Peyer's patch (tissue), 4 donors: ENCODE measurements around the gene GTPBP2. TPM values are rescaled to one million over a fixed set of nuclear protein-coding genes. Genes with fewer than 3 reads are reported as not detected.
A peak's percentile ranks its signal among the peaks of the same experiment; 100 is the strongest.
"Not testable (repeated sequence)": the region's sequence is repeated elsewhere in the genome, so short reads cannot be mapped to it uniquely, and the experiment has no call there.

Experiments
- DNase-seq, 3 donors: peaks; one replicate each; pipeline ENCODE4 v3.0.0-alpha.2; 2017 to 2019
- H3K27ac ChIP-seq, 4 donors: fragments of 200-600 bp; sonication (generic); one replicate each; pipeline ENCODE4 v1.5.1; 2016 to 2019
- H3K27me3 ChIP-seq, 2 donors: fragments of 200-600 bp; sonication (generic); one replicate each; pipeline ENCODE4 v1.5.1; 2019
- H3K36me3 ChIP-seq, 3 donors: fragments of 200-600 bp; sonication (generic); one replicate each; pipeline ENCODE4 v1.5.1; 2016 to 2019
- H3K4me1 ChIP-seq, 4 donors: fragments of 200-600 bp; sonication (generic); one replicate each; pipeline ENCODE4 v1.5.1; 2016 to 2019
- H3K4me3 ChIP-seq, 4 donors: fragments of 200-600 bp; sonication (generic); 1 replicate in 3 of 4; 2 replicates in 1 of 4; pipeline ENCODE4 v1.5.1; 2016 to 2019; ENCODE audit warnings: mild to moderate bottlenecking in 1 of 4
- H3K9me3 ChIP-seq, 4 donors: fragments of 200-600 bp; sonication (generic); one replicate each; pipeline ENCODE4 v1.5.1; 2016 to 2019; ENCODE audit warnings: mild to moderate bottlenecking in 1 of 4
- CTCF ChIP-seq, 6 experiments: fragments of 450-650 bp in 4 of 6; fragments of 200-600 bp in 2 of 6; sonication (generic) in 1 of 6; IDR thresholded peaks; one replicate each; pipeline ENCODE4 v1.5.1; 2017 to 2019; ENCODE audit warnings: antibody characterized with exemption in 6 of 6, mild to moderate bottlenecking in 3 of 6, moderate library complexity in 1 of 6
- POLR2A ChIP-seq, 2 donors: fragments of 450-650 bp; IDR thresholded peaks; one replicate each; pipeline ENCODE4 v1.5.1; 2017; ENCODE audit warnings: antibody characterized with exemption in 2 of 2, mild to moderate bottlenecking in 2 of 2, moderate library complexity in 2 of 2
- total RNA-seq, 4 donors: library from RNA; depleted of rRNA; stranded (reverse); fragments of >200 nt; gene quantifications; one replicate each; pipeline ENCODE4 v1.1.0, GENCODE V29; 2016

The GTPBP2 gene
- total RNA-seq, 4 donors from 2014 or later = 73.4 to 118 (median 88.4) TPM

- Histone ChIP-seq H3K4me1 (peaks cover 0 to 28% (median 6%) of the 10 kb centered on the region in 4 donors), H3K4me3 (no peak overlapping the region), H3K27ac (no peak overlapping the region)
These were observed 38.4 kb upstream of the GTPBP2 start for GRCh38 chr6:43667245-43668150.

GRCh38 chr6:43666196-43666920, 37.3 kb upstream of the GTPBP2 start:
- Histone ChIP-seq H3K4me3 (no peak overlapping the region), H3K4me1 (peaks cover 0 to 28% (median 6%) of the 10 kb centered on the region in 4 donors), H3K36me3 (peaks cover 0 to 9% (median 0%) of the 10 kb centered on the region in 3 donors), H3K9me3 (no peaks in the 10 kb centered on the region), H3K27ac (no peak overlapping the region), H3K27me3 (no peaks in the 10 kb centered on the region)
- TF ChIP-seq CTCF (IDR thresholded peaks at IDR 0.05) (no peak), POLR2A (IDR thresholded peaks at IDR 0.05) (no peak)
- DNase-seq = no peak

More at GRCh38 chr6:43667245-43668150, 38.4 kb upstream of the GTPBP2 start:
- Histone ChIP-seq H3K9me3 (no peaks in the 10 kb centered on the region), H3K36me3 (peaks cover 0 to 20% (median 0%) of the 10 kb centered on the region in 3 donors), H3K27me3 (no peaks in the 10 kb centered on the region)
- no peak for TF ChIP-seq POLR2A (IDR thresholded peaks at IDR 0.05)
- peak; percentile 90 to 98 (median 96) for TF ChIP-seq CTCF (IDR thresholded peaks at IDR 0.05)
- peak; percentile 82 to 96 (median 95) for DNase-seq

- no peaks in the 10 kb centered on the region for H3K9me3 ChIP-seq
- H3K4me1 ChIP-seq = peaks cover 0 to 28% (median 6%) of the 10 kb centered on the region in 4 donors
- no peak overlapping the region for H3K27ac ChIP-seq
- H3K36me3 ChIP-seq = no peaks in the 10 kb centered on the region
- no peaks in the 10 kb centered on the region for H3K27me3 ChIP-seq
- no peak overlapping the region for H3K4me3 ChIP-seq
- DNase-seq = no peak
- TF ChIP-seq POLR2A (IDR thresholded peaks at IDR 0.05) (no peak), CTCF (IDR thresholded peaks at IDR 0.05) (no peak)
These were observed 36.3 kb upstream of the GTPBP2 start for GRCh38 chr6:43665376-43665775.

- H3K27ac ChIP-seq, DNase-seq, H3K36me3 ChIP-seq: not testable (repeated sequence)
These were observed 33.9 kb upstream of the GTPBP2 start for GRCh38 chr6:43662948-43663347.

GRCh38 chr6:43658161-43658560, 29.1 kb upstream of the GTPBP2 start:
- no peak for DNase-seq
- no peaks in the 10 kb centered on the region for H3K9me3 ChIP-seq
- TF ChIP-seq CTCF (IDR thresholded peaks at IDR 0.05) (no peak), POLR2A (IDR thresholded peaks at IDR 0.05) (no peak)
- no peaks in the 10 kb centered on the region for H3K27me3 ChIP-seq
- no peak overlapping the region for H3K27ac ChIP-seq
- H3K36me3 ChIP-seq = no peaks in the 10 kb centered on the region
- H3K4me1 ChIP-seq = no peaks in the 10 kb centered on the region
- no peak overlapping the region for H3K4me3 ChIP-seq

More at GRCh38 chr6:43662948-43663347, 33.9 kb upstream of the GTPBP2 start:
- not testable (repeated sequence) for H3K9me3 ChIP-seq, H3K4me3 ChIP-seq, H3K27me3 ChIP-seq
- peaks cover 0 to 14% (median 5%) of the 10 kb centered on the region in 4 donors for H3K4me1 ChIP-seq
